Measurements from ENCODE around the gene EXOSC10.

Gene EXOSC10

DNA sequence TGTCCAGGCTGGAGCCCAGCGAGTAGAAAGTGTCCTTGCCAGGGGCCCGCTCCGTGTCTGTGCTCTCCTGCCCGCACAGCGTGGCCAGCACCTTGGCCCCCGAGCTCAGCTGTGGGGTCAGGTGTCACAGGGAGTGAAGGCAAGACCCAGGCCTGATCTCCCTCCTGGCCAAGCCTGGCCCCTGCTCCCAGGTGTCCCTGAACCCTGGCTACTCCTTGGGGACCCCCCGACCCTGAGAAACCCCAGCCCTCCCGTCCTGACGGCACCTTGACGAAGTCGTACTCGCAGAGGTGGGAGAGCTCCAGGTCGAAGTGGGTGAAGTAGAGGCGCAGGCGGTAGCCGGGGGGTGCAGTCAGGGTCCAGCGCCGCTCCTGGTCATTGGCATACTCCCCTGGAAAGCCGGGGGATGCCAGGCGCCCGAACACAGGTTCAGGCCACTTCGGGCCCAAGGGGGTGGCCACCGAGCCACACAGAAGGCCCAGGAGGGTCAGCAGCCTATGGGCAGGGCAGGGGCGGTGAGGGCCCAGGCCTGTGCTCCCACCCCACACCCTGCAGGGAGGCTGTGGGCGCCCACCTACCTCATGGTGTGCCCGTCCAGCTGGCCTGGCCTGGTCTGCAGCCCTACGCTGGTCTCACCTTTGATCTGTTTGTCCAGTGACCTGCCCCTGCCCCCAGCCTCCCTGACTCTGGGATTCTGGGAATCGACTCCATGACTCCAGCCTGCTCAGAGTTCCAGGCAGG, 52.9 kb downstream of the EXOSC10 start, which contains the start of gene MASP2:
TSS of gene MASP2 (minus strand) at position 615 of the 741 bp plus-strand sequence. CDS start at position 583, 32 bp downstream.
- H3K4me3 ChIP-seq (ENCODE audit: low read depth, low read length): no peak within 1 kb of the TSS
- TF ChIP-seq, protein P1, sequence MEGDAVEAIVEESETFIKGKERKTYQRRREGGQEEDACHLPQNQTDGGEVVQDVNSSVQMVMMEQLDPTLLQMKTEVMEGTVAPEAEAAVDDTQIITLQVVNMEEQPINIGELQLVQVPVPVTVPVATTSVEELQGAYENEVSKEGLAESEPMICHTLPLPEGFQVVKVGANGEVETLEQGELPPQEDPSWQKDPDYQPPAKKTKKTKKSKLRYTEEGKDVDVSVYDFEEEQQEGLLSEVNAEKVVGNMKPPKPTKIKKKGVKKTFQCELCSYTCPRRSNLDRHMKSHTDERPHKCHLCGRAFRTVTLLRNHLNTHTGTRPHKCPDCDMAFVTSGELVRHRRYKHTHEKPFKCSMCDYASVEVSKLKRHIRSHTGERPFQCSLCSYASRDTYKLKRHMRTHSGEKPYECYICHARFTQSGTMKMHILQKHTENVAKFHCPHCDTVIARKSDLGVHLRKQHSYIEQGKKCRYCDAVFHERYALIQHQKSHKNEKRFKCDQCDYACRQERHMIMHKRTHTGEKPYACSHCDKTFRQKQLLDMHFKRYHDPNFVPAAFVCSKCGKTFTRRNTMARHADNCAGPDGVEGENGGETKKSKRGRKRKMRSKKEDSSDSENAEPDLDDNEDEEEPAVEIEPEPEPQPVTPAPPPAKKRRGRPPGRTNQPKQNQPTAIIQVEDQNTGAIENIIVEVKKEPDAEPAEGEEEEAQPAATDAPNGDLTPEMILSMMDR (IDR thresholded peaks at IDR 0.05; ENCODE audit: borderline replicate concordance, insufficient read depth, low read depth, low read length): no peak

DNA sequence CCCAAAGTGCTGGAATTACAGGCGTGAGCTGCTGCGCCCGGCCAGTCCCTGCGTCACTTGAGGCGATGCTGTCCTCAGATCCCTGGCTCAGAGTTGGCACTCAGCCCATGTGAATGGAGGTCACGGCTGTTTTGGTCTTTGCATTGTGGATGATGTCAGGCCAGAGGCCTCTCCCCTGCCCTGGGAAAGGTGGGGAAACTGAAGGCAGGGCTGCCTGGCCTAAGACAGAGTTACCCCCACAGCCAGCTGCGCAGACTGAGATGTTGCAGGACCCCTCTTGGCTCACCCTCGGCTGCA, 53.5 kb downstream of the EXOSC10 start:
- no peak overlapping the region for H3K4me3 ChIP-seq (ENCODE audit: low read depth, low read length)
- TF ChIP-seq, protein P1 (IDR thresholded peaks at IDR 0.05; ENCODE audit: borderline replicate concordance, insufficient read depth, low read depth, low read length): no peak

DNA sequence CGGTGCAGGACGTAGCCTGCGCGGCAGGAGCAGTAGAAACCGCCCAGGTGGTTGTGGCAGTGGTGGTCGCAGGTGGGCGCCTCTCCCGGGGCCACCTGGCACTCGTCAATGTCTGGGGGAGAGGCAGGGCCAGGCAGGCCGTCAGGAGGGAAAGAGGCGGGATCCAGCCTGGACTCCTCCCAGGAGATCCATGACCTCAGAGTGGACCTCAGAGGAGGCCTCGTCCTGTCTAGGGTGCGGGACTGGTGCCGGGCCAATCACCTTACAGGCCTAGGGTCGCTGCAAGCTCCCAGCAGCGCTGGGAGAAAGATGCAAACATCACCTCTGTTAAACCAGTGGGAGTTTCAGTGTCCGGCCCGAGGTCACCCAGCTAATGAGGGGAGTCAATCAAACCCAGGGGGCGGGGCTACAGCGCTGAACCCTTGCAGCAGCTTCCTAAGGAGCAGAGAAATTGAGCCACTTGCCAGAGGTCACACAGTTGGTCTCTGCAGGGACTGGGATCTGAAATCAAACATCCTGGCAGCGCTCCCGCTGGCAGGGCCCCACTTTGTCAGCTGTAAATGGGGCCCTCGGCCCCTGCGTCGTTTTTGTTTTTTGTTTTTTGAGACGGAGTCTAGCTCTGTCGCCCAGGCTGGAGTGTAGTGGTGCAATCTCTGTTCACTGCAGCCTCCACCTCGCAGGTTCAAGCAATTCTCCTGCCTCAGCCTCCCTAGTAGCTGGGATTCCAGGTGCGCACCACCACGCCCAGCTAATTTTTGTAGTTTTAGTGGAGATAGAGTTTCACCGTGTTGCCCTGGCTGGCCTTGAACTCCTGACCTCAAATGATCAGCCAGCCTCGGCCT, 54.0 kb downstream of the EXOSC10 start:
- H3K4me3 ChIP-seq (ENCODE audit: low read depth, low read length): no peak overlapping the region
- TF ChIP-seq, protein P1 (IDR thresholded peaks at IDR 0.05; ENCODE audit: borderline replicate concordance, insufficient read depth, low read depth, low read length): no peak

DNA sequence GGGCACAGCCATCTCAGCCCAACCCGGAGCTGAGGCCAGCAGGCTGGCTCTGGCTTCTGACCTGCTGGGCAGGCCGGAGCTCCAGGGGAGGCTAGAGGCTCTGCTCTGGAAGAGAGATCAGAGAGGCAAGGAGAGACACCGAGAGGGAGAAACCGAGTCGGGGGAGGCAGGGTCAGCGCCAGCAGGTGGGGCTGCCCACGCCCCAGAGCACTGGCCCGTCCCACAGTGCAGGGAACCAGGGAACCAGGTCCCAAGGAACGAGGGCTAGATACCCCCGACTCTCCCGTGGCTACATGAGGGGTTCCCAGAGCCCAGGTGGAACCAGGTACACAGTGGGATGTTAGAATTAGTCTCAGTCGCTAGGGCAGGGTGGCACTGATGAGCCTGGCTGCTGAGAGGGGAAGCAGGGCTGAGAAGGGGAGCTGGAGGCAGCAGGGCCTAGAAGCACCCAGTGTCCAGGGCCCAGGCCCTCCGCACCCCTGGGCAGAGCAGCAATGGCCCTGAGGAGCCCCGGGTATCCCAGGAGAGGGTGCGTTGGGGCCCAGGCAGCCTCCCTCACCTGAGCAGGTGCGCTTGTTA, 54.7 kb downstream of the EXOSC10 start:
- H3K4me3 ChIP-seq (ENCODE audit: low read depth, low read length): no peak overlapping the region
- TF ChIP-seq, protein P1 (IDR thresholded peaks at IDR 0.05; ENCODE audit: borderline replicate concordance, insufficient read depth, low read depth, low read length): no peak

DNA sequence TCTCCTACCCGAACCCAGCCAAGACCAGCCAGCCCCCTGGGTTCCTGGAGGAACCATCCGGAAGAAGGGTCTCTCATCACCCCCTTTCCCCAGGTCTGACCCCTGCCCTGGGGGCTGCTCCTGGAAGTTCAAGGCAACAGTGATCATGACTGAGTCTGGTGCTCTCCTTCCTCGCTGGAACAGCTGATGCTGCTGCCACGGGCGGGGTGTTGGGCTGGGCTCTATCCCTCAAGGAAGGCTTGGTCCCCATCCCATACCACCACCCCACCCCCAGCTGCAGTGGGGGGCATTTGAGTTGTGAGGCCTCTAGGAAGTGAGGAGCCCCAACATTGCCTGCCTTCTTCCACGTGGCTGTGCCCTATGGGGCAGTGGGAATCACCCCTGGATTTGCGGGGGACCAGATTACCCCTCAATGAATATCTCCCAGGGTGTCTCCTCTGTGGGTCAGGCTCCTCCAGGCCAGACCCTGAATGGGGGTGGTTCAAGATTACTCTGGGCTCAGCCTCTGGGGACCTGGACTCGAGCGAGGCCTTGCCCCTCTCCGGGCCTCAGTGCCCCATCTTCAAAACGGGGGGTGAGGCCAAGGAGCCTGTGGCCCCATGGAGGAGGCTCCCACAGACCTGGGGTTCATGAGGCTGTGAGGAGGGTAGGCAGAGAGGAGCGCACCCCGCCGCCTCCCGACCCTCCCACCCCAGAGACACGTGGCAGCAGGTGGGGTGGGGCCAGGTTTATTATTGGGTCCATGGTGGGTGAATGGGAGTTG, 55.4 kb downstream of the EXOSC10 start:
- H3K4me3 ChIP-seq (ENCODE audit: low read depth, low read length): no peak overlapping the region
- TF ChIP-seq, protein P1 (IDR thresholded peaks at IDR 0.05; ENCODE audit: borderline replicate concordance, insufficient read depth, low read depth, low read length): no peak

DNA sequence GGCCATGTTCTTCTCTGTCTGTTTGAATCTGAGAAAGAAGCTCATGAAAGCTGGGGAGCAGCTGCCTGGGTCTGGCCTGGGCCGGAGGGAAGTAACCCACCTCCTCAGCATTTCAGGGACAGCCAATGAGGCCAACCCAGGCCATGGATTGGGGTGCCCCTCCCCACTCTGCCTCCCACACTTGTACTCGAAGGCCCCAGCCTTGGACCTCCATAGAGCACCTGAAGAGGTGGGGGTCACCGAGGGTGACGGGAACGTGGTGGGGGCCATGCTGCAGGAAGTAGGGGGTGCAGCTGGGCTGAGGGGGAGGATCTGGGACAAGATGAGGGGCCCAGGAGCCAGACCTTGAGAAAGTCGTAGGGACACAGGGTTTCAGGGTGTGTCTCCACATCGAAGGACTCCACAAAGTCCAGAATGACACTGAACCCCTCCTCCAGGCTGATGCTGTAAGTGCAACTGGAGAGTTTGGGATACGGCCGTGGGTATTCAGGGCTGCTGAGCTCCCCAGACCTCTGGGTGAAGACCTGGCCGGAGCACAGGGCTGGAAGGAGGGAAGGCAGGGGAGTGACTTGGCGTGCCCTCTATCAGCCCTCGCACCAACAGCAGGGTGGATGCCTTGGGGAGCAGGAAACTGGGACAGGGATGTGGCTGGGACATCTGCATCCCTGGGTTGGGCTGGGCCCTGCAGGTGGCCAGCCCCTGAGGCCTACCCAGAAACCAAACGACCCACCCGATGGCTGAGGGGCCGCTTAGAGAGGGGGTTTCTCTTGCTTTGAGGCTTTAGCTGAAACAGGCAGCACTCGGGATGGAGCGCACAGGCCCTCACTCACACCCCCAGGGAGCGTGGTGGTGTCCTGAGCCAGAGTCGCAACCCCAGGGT, 56.4 kb downstream of the EXOSC10 start:
- TF ChIP-seq, protein P1 (IDR thresholded peaks at IDR 0.05; ENCODE audit: borderline replicate concordance, insufficient read depth, low read depth, low read length): no peak
- H3K4me3 ChIP-seq (ENCODE audit: low read depth, low read length): no peak overlapping the region

Data from GM12875 (cell line).